Epithelial cell of esophagus (primary cell): ENCODE measurements around the gene ARF3.

ENCODE experiments used
- DNase-seq: peaks from one replicate; pipeline ENCODE4 v3.0.0; 2010; ENCODE audit warnings: low read depth
- H3K4me3 ChIP-seq: 2 replicates; pipeline ENCODE4 v1.5.1; 2011; ENCODE audit warnings: mild to moderate bottlenecking, low read length, control low read depth
- CTCF ChIP-seq: IDR thresholded peaks from 2 replicates; pipeline ENCODE4 v1.5.1; 2011; ENCODE audit warnings: low read depth, mild to moderate bottlenecking, low read length, control low read depth, inconsistent platforms; ENCODE audit not compliant: insufficient read depth; ENCODE audit errors: missing control alignments

The ARF3 gene

GRCh38 chr12:48996794-48997718, 39.8 kb upstream of the ARF3 start:
- DNase-seq: peak; percentile 73
- H3K4me3 ChIP-seq: peak overlapping the region; percentile 8
- TF ChIP-seq CTCF: peak; percentile 83

- H3K4me3 ChIP-seq: peak overlapping the region; percentile 33
- DNase-seq: peak; percentile 83
Measured at GRCh38 chr12:48995086-48995879, 38.0 kb upstream of the ARF3 start.

GRCh38 chr12:48994224-48995085, 37.2 kb upstream of the ARF3 start:
- no peak for TF ChIP-seq CTCF
- no peak for DNase-seq
- no peak overlapping the region for H3K4me3 ChIP-seq

More at GRCh38 chr12:48995086-48995879, 38.0 kb upstream of the ARF3 start:
- peak; percentile 82 for TF ChIP-seq CTCF

DNA sequence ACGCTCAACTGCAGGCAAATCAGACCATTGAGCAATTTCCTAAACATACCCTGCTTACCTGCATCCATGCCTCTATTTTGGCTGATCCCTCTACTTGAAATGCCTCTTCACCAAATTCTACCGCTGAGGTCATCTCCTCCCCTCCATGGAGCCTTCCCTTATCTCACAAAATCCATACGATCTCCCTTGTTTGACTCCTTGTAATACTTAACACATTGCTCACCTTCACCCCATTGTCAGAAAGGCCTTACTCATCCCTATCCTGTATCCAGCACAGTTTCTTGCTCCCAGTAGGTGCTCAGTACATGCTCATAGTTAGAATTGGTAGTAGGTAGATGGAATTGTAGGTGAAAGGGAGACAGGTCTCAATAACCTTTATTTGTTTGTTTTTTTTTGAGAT, 36.5 kb upstream of the ARF3 start:
- no peak for TF ChIP-seq CTCF
- DNase-seq: peak; percentile 64

GRCh38 chr12:48991247-48992050, 34.2 kb upstream of the ARF3 start:
- DNase-seq: no peak
- TF ChIP-seq CTCF: no peak
- no peak overlapping the region for H3K4me3 ChIP-seq

More for the DNA sequence above, 36.5 kb upstream of the ARF3 start:
- H3K4me3 ChIP-seq: no peak overlapping the region

DNA sequence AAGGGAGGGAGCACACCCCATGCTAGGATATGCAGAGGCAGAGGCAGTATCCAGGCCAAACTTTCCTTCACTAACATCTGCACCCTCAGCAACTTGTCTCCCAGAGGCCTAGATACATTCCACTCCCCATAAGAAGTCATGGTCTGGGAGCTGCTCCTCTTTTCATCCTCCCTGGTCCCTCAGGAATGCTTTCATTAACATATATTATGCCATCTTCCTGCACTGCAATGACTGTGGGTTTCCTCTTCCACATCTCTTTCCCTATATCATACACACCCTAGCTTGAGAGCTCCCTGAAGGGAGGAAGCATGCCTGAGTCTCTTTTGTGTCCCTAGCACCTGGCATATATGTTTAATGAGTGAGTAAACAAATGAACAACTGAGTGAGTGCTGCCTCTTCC, 33.3 kb upstream of the ARF3 start:
- H3K4me3 ChIP-seq: no peak overlapping the region
- no peak for TF ChIP-seq CTCF
- no peak for DNase-seq
